ENCODE results near the gene CHD8.

The CHD8 gene

GRCh38 chr14:21369949-21370679 is 85.8 kb downstream of the CHD8 start:
- DNase-seq: no peak

- no peak for DNase-seq
These were observed 88.3 kb downstream of the CHD8 start for GRCh38 chr14:21367582-21368144.

GRCh38 chr14:21356511-21356910 is 99.4 kb downstream of the CHD8 start:
- no peak for DNase-seq

- no peak for DNase-seq
These were observed 103.3 kb downstream of the CHD8 start for GRCh38 chr14:21352587-21352986.

- no peak for DNase-seq
These were observed 105.4 kb downstream of the CHD8 start for GRCh38 chr14:21350539-21350938.

GRCh38 chr14:21347201-21347600 is 108.7 kb downstream of the CHD8 start:
- DNase-seq: no peak

- no peak for DNase-seq
These were observed 109.3 kb downstream of the CHD8 start for GRCh38 chr14:21346532-21347135.

GRCh38 chr14:21343035-21343794 is 112.7 kb downstream of the CHD8 start:
- no peak for DNase-seq
